Endothelial cell of umbilical vein (primary cell): ENCODE measurements around the gene MIEN1. TPM values are rescaled to one million over a fixed set of nuclear protein-coding genes. Genes with fewer than 3 reads are reported as not detected.

Experiments used
- BruUV-seq: library from RNA; stranded (reverse); fragments of 400-500 nt; replicated peaks from 2 replicates; lab custom pipeline; 2021; lab: Mats Ljungman, UMichigan
- CTCF ChIA-PET: fragments of 300-600, 350-600 bp; sonication (Branson Sonifier 250); formaldehyde crosslinking; loops from one replicate; lab custom pipeline; 2021; ENCODE audit warnings: antibody characterized with exemption, inconsistent platforms; lab: Charles Lee
- POLR2A ChIA-PET: fragments of 300-600, 350-600 bp; sonication (Branson Sonifier 250); formaldehyde crosslinking; loops from one replicate; lab custom pipeline; 2021; ENCODE audit warnings: antibody characterized with exemption, inconsistent platforms; lab: Charles Lee
- DNase-seq: peaks from one replicate; pipeline ENCODE4 v3.0.0-alpha.2; 2011; ENCODE audit warnings: low read depth, low spot score
- FAIRE-seq: peaks from 2 replicates; lab custom pipeline; 2011; peaks lifted over from hg19 to GRCh38; lab: Jason Lieb, UNC
- H2AFZ ChIP-seq: 2 replicates; pipeline ENCODE4 v1.6.0; 2012; ENCODE audit warnings: low read depth, low read length, control low read depth, inconsistent platforms
- H3K27ac ChIP-seq: 2 replicates; pipeline ENCODE4 v1.5.1; 2011; ENCODE audit warnings: low read depth, mild to moderate bottlenecking, control low read depth, low read length, moderate library complexity; ENCODE audit not compliant: insufficient read depth
- H3K27me3 ChIP-seq, 2 experiments: 2 replicates each; pipeline versions ENCODE4 v1.6.0 to v1.6.1; 2011; ENCODE audit warnings: low read length in 2 of 2, mixed read lengths in 1 of 2; ENCODE audit not compliant: control insufficient read depth in 2 of 2, insufficient read depth in 2 of 2
- H3K36me3 ChIP-seq, 2 experiments: 2 replicates in 1 of 2; 3 replicates in 1 of 2; pipeline ENCODE4 v1.5.1; 2011; ENCODE audit warnings: low read length in 2 of 2, mild to moderate bottlenecking in 1 of 2, moderate library complexity in 1 of 2; ENCODE audit not compliant: control insufficient read depth in 2 of 2, insufficient read depth in 2 of 2; ENCODE audit errors: extremely low read depth in 1 of 2
- H3K4me1 ChIP-seq: 3 replicates; pipeline ENCODE4 v1.5.1; 2011; ENCODE audit warnings: mild to moderate bottlenecking, low read length; ENCODE audit not compliant: control insufficient read depth, insufficient read depth; ENCODE audit errors: extremely low read depth
- H3K4me2 ChIP-seq: 2 replicates; pipeline ENCODE4 v1.6.1; 2011; ENCODE audit warnings: low read length, control low read depth, mixed read lengths; ENCODE audit not compliant: insufficient read depth
- H3K4me3 ChIP-seq, 3 experiments: fragments of 200-600 bp in 1 of 3; sonication (generic), shearing (Covaris generic) in 1 of 3; replicated peaks in 1 of 3; 2 replicates each; pipeline ENCODE4 v1.5.1; 2011 to 2016; ENCODE audit warnings: control low read depth in 3 of 3, low read length in 3 of 3, mild to moderate bottlenecking in 2 of 3, inconsistent platforms in 1 of 3, low read depth in 1 of 3, moderate library complexity in 1 of 3; ENCODE audit not compliant: insufficient read depth in 1 of 3
- H3K79me2 ChIP-seq: 2 replicates; pipeline ENCODE4 v1.6.0; 2012; ENCODE audit warnings: low read length, inconsistent platforms; ENCODE audit not compliant: control insufficient read depth, insufficient read depth
- H3K9ac ChIP-seq: replicated peaks from 2 replicates; pipeline ENCODE3; 2011; ENCODE audit warnings: low read length, control low read depth; ENCODE audit not compliant: insufficient read depth; ENCODE audit errors: extremely low read depth
- H3K9me1 ChIP-seq: replicated peaks from 3 replicates; pipeline ENCODE4 v1.6.0; 2011; ENCODE audit warnings: mild to moderate bottlenecking, low read length; ENCODE audit not compliant: control insufficient read depth, insufficient read depth; ENCODE audit errors: extremely low read depth
- H3K9me3 ChIP-seq: replicated peaks from 2 replicates; pipeline ENCODE4 v1.5.1; 2012; ENCODE audit warnings: low read length, inconsistent platforms; ENCODE audit not compliant: control insufficient read depth, insufficient read depth
- H4K20me1 ChIP-seq: replicated peaks from 2 replicates; pipeline ENCODE3; 2011; ENCODE audit warnings: mild to moderate bottlenecking, low read length; ENCODE audit not compliant: control insufficient read depth, insufficient read depth; ENCODE audit errors: extremely low read depth
- CTCF ChIP-seq, 2 donors: IDR thresholded peaks; 1 replicate in 1 of 2; 2 replicates in 1 of 2; pipeline ENCODE4 v1.5.1; 2011; ENCODE audit warnings: low read length in 2 of 2, mild to moderate bottlenecking in 2 of 2, moderate library complexity in 2 of 2, control low read depth in 1 of 2, inconsistent platforms in 1 of 2, low read depth in 1 of 2; ENCODE audit not compliant: insufficient read depth in 1 of 2; ENCODE audit errors: extremely low read depth in 1 of 2
- EZH2 ChIP-seq: IDR thresholded peaks from 2 replicates; pipeline ENCODE4 v1.6.1; 2012; ENCODE audit warnings: borderline replicate concordance, low read depth, mild to moderate bottlenecking, moderate library complexity, low read length, inconsistent platforms; ENCODE audit not compliant: severe bottlenecking
- FOS ChIP-seq: IDR thresholded peaks from 2 replicates; pipeline ENCODE4 v1.6.1; 2011; ENCODE audit warnings: mild to moderate bottlenecking, low read length, moderate library complexity, borderline replicate concordance; ENCODE audit not compliant: insufficient read depth
- GATA2 ChIP-seq: IDR thresholded peaks from 2 replicates; pipeline ENCODE4 v1.7.0; 2011; ENCODE audit warnings: low read depth, mild to moderate bottlenecking, moderate library complexity, mixed read lengths, low read length; ENCODE audit not compliant: insufficient read length, insufficient read depth
- JUN ChIP-seq: IDR thresholded peaks from 2 replicates; pipeline ENCODE4 v1.6.1; 2011; ENCODE audit warnings: borderline replicate concordance, low read depth; ENCODE audit not compliant: insufficient read length, insufficient read depth
- MAX ChIP-seq: IDR thresholded peaks from 2 replicates; pipeline ENCODE4 v1.6.1; 2011; ENCODE audit not compliant: insufficient read depth, insufficient read length
- MYC ChIP-seq: IDR thresholded peaks from one replicate; pipeline ENCODE4 v1.6.1; 2011; ENCODE audit warnings: mild to moderate bottlenecking, low read depth, low read length
- POLR2A ChIP-seq: IDR thresholded peaks from 2 replicates; pipeline ENCODE4 v1.6.1; 2012; ENCODE audit warnings: low read depth, mild to moderate bottlenecking, control low read depth, low read length
- POLR2AphosphoS5 ChIP-seq: IDR thresholded peaks from 2 replicates; pipeline ENCODE4 v1.6.1; 2012; ENCODE audit warnings: low read depth, mild to moderate bottlenecking, control low read depth, low read length, moderate library complexity; ENCODE audit not compliant: insufficient read depth
- dilution Hi-C: fragments of 300-500 bp; cut with MboI; formaldehyde crosslinking; loops from one replicate; pipeline ENCODE4 v1.15.0; 2019; ENCODE audit warnings: low sequenced_read_pairs; ENCODE audit not compliant: extremely low pct_ligation_motif_present
- intact Hi-C: fragments of 100-400 bp; cut with micrococcal nuclease; formaldehyde crosslinking; loops from one replicate; pipeline ENCODE4 v1.10.0; 2022
- polyA plus RNA-seq, 4 experiments: library from polyadenylated mRNA; depleted of rRNA in 3 of 4; stranded (reverse) in 3 of 4; unstranded in 1 of 4; fragments of >200 nt; gene quantifications; 2 replicates each; pipeline versions ENCODE4 v1.2.1 to v1.2.3, GENCODE V29; 2011 to 2012; ENCODE audit warnings: missing spikeins in 1 of 4
- total RNA-seq: library from RNA; stranded (reverse); gene quantifications from 2 replicates; pipeline ENCODE4 v1.2.3, GENCODE V29; 2021

MIEN1 gene
- total and polyA plus RNA-seq, 2 donors (not counting 3 experiments of a cell fraction or from before 2014, with no cell fraction given): 42.4 to 74.5 TPM

- dilution Hi-C loops (no loop called here), intact Hi-C loops (loop anchor here (1.0 to 5.0 kb wide), 4 partner anchors 118 to 225 kb away; partner anchors contain the start of genes PSMD3 and STARD3)
- no peaks in the 10 kb centered on the region for H4K20me1 ChIP-seq
- FAIRE-seq (peak; percentile 56), DNase-seq (no peak)
- H3K9me3 ChIP-seq: no peaks in the 10 kb centered on the region
- no peaks in the 10 kb centered on the region for H3K79me2 ChIP-seq
- no peaks in the 10 kb centered on the region for H3K9me1 ChIP-seq
- H2AFZ ChIP-seq: peak overlapping the region; percentile 91
- peaks cover 9% of the 10 kb centered on the region for H3K4me1 ChIP-seq
- no peaks in the 10 kb centered on the region for H3K36me3 ChIP-seq
- H3K4me2 ChIP-seq: no peak overlapping the region
- BruUV-seq: no TSS peak
- CTCF ChIA-PET: interaction anchor here (0.6 to 4.9 kb wide), 10 partner anchors 25 to 207 kb away, joined by 3 to 84 read pairs (median 9); partner anchors contain the start of genes ERBB2 and MIEN1
- peaks cover 9 to 16% of the 10 kb centered on the region in 2 experiments for H3K27me3 ChIP-seq
- peak overlapping the region in 1 of 3 experiments; percentile 71 for H3K4me3 ChIP-seq
- H3K9ac ChIP-seq: no peak overlapping the region
- POLR2A ChIA-PET: no interaction called here
- TF ChIP-seq FOS: no peak
- no peak for TF ChIP-seq POLR2A
- no peak for TF ChIP-seq MAX
- TF ChIP-seq JUN: no peak
- no peak for TF ChIP-seq POLR2AphosphoS5
- no peak for TF ChIP-seq GATA2
- no peak for TF ChIP-seq EZH2
- TF ChIP-seq CTCF (IDR thresholded peaks at IDR 0.05; ENCODE audit: extremely low read depth in 1 of 2, insufficient read depth in 1 of 2, low read depth in 1 of 2, low read length in 2 of 2): no peak
- no peak for TF ChIP-seq MYC
- H3K27ac ChIP-seq: no peak overlapping the region
These were observed 24.7 kb upstream of the MIEN1 start for GRCh38 chr17:39754958-39755553.
